ENCODE results near the gene KRTAP5-8. TPM values are rescaled to one million over a fixed set of nuclear protein-coding genes. Genes with fewer than 3 reads are reported as not detected.
"Not testable (repeated sequence)": the region's sequence is repeated elsewhere in the genome, so short reads cannot be mapped to it uniquely, and the experiment has no call there.

KRTAP5-8 gene
- total RNA-seq, 1 experiment from 2014 or later: not detected

DNA sequence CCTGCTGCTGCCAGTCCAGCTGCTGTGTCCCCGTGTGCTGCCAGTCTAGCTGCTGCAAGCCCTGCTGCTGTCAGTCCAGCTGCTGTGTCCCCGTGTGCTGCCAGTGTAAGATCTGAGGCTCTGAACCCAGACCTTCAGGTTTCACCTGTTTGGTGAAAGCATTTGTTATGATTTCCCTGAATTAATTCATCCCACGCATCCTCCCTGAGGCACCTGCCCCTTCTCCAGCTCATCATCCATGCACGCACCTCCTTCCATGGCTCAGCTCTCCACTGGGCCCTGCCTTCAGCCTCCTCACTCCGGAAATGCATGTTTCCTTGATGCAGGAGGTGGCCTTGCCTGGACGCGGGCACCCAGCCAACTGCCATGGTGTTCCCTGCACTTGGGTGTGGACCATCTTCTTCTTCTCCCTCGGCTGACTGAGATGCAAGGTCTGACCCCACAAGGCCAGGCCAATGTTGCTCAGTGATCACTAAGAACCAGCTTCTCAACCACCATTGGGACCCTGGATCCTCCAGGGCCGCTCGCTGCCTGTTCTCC is 28.3 kb downstream of the KRTAP5-8 start:
- no peaks in the 10 kb centered on the region for H3K79me2 ChIP-seq (ENCODE audit: insufficient read depth, low read length)
- TF ChIP-seq, protein P1, sequence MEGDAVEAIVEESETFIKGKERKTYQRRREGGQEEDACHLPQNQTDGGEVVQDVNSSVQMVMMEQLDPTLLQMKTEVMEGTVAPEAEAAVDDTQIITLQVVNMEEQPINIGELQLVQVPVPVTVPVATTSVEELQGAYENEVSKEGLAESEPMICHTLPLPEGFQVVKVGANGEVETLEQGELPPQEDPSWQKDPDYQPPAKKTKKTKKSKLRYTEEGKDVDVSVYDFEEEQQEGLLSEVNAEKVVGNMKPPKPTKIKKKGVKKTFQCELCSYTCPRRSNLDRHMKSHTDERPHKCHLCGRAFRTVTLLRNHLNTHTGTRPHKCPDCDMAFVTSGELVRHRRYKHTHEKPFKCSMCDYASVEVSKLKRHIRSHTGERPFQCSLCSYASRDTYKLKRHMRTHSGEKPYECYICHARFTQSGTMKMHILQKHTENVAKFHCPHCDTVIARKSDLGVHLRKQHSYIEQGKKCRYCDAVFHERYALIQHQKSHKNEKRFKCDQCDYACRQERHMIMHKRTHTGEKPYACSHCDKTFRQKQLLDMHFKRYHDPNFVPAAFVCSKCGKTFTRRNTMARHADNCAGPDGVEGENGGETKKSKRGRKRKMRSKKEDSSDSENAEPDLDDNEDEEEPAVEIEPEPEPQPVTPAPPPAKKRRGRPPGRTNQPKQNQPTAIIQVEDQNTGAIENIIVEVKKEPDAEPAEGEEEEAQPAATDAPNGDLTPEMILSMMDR (conservative IDR thresholded peaks at IDR 0.05): no peak
- H4K91ac ChIP-seq (ENCODE audit: insufficient read length, low read depth, low read length): no peak overlapping the region
- H3T11ph ChIP-seq (ENCODE audit: low read length): no peak overlapping the region
- H3K4me2 ChIP-seq (ENCODE audit: insufficient read depth, insufficient read length, low read length): no peak overlapping the region
- peaks cover 0 to 4% of the 10 kb centered on the region in 2 experiments; a peak in 1 of 5 replicates for H3K9me3 Mint-ChIP-seq
- no peak overlapping the region for H2BK20ac ChIP-seq (ENCODE audit: low read depth, low read length, poor library complexity, severe bottlenecking)
- H3K27me3 ChIP-seq (ENCODE audit: insufficient read depth, low read length): no peaks in the 10 kb centered on the region
- H3K79me1 ChIP-seq (ENCODE audit: insufficient read depth, low read depth, low read length, poor library complexity, severe bottlenecking): no peaks in the 10 kb centered on the region
- no peak overlapping the region for H3K23ac ChIP-seq (ENCODE audit: insufficient read length, low read depth, low read length)
- no peaks in the 10 kb centered on the region for H3K36me3 Mint-ChIP-seq (ENCODE audit: insufficient read depth in 1 of 3, low read depth in 3 of 3)
- H4K5ac ChIP-seq (ENCODE audit: insufficient read length, low read depth, low read length): no peak overlapping the region
- no peaks in the 10 kb centered on the region for H3K9me3 ChIP-seq (ENCODE audit: control insufficient read depth, low read depth, low read length)
- H3K56ac ChIP-seq (ENCODE audit: insufficient read length, low read depth, low read length): no peak overlapping the region
- no peak overlapping the region for H2BK12ac ChIP-seq (ENCODE audit: insufficient read length, low read depth, low read length)
- no peak overlapping the region for H3K4ac ChIP-seq (ENCODE audit: low read depth, low read length)
- no CpG with 5 or more reads among the region's 10 CpGs for WGBS (ENCODE audit: extremely low coverage, insufficient read length, low lambda C conversion rate)
- no peak overlapping the region for H2AFZ ChIP-seq (ENCODE audit: low read length)
- no peak overlapping the region for H4K8ac ChIP-seq (replicated peaks; ENCODE audit: insufficient read length, low read depth, low read length)
- no peak overlapping the region for H2AK5ac ChIP-seq (ENCODE audit: insufficient read length, low read length)
- H2BK120ac ChIP-seq (ENCODE audit: low read depth, low read length, poor library complexity, severe bottlenecking): no peak overlapping the region
- H3K23me2 ChIP-seq (ENCODE audit: insufficient read length, low read depth, low read length, poor library complexity, severe bottlenecking): no peaks in the 10 kb centered on the region
- H3K4me1 Mint-ChIP-seq: peaks cover 32% of the 10 kb centered on the region in 2 experiments
- DNase-seq: no peak
- peak overlapping the region in 1 of 3 experiments; percentile 53; a peak in 1 of 7 replicates for H3K27ac Mint-ChIP-seq
- H4K20me1 ChIP-seq (ENCODE audit: control insufficient read depth, insufficient read depth, insufficient read length): no peaks in the 10 kb centered on the region
- H2BK5ac ChIP-seq (ENCODE audit: insufficient read length, low read length): no peak overlapping the region
- no peak overlapping the region for H3K4me3 Mint-ChIP-seq
- peaks cover 30% of the 10 kb centered on the region for H3K27me3 Mint-ChIP-seq (ENCODE audit: low read depth)
- H3K14ac ChIP-seq (ENCODE audit: insufficient read depth, low read length): no peak overlapping the region
- H3K9ac ChIP-seq (ENCODE audit: extremely low read depth, insufficient read length, low read length): no peak overlapping the region
- no peaks in the 10 kb centered on the region; the same call in 1 of the 2 replicates for H3K4me1 ChIP-seq (ENCODE audit: insufficient read depth, low read length)
- H3K27ac ChIP-seq (ENCODE audit: insufficient read length, low read depth, low read length): no peak overlapping the region
- no peak overlapping the region for H3K18ac ChIP-seq (ENCODE audit: insufficient read length, low read depth, low read length)
- no peak overlapping the region for H2BK15ac ChIP-seq (ENCODE audit: low read depth, low read length)

DNA sequence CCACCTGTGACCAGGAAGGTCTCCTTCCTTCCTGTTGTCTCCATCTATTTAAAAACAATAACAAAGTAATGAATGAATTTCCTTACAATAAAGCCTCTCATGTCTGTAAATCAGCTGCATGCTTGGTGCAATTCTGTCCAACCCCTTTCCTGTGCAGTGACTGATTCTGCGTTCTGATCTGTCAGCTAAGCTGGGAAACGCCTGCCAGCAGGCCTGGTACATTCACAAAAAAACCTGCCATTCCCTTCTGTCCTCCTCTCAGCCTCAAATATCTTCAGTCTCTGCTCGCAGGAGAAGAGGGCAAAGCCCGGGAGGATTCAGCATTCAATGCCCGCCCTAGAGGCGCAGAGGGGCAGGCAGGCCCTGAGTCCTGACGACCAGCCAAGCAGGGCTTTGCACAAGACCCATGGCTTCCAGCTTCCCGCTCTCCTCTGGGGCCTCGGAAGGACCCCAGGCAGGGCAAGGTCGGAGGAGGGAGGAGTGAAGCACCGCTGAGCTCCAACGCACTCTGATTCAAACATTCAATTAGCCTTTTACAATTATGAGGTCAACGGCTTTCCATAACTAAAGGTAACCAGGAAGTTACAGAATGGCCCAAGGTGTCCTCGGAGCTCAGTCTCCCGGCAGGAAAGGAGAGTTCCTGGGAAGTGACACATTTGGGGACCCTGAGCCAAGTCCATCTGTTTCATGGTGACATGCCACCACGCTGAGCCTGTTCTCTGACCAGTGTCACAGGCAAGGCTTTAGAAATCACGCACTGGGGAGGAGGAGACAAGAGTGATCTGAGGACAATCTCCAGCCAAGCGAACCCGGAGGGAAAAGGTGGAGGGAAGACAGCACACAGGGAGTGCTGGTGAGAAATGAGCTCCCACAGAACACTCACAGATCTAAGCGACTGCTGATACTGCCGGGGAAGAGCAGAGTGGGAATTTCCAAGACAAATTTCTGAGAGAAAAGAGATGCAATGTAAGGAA is 29.1 kb downstream of the KRTAP5-8 start:
- not testable (repeated sequence) for H3K9me3 Mint-ChIP-seq; H3K27ac ChIP-seq (ENCODE audit: insufficient read length, low read depth, low read length); DNase-seq; H3K14ac ChIP-seq (ENCODE audit: insufficient read depth, low read length); H3K79me2 ChIP-seq (ENCODE audit: insufficient read depth, low read length); H3K9ac ChIP-seq (ENCODE audit: extremely low read depth, insufficient read length, low read length); H4K20me1 ChIP-seq (ENCODE audit: control insufficient read depth, insufficient read depth, insufficient read length); H4K8ac ChIP-seq (replicated peaks; ENCODE audit: insufficient read length, low read depth, low read length); H4K5ac ChIP-seq (ENCODE audit: insufficient read length, low read depth, low read length); H3K9me3 ChIP-seq (ENCODE audit: control insufficient read depth, low read depth, low read length); H3K27me3 ChIP-seq (ENCODE audit: insufficient read depth, low read length); H3K4ac ChIP-seq (ENCODE audit: low read depth, low read length); H3K36me3 Mint-ChIP-seq (ENCODE audit: insufficient read depth in 1 of 3, low read depth in 3 of 3); H2AFZ ChIP-seq (ENCODE audit: low read length); H2BK120ac ChIP-seq (ENCODE audit: low read depth, low read length, poor library complexity, severe bottlenecking); H3K79me1 ChIP-seq (ENCODE audit: insufficient read depth, low read depth, low read length, poor library complexity, severe bottlenecking); H2AK5ac ChIP-seq (ENCODE audit: insufficient read length, low read length); H3K4me1 ChIP-seq (ENCODE audit: insufficient read depth, low read length); H3K4me2 ChIP-seq (ENCODE audit: insufficient read depth, insufficient read length, low read length); H4K91ac ChIP-seq (ENCODE audit: insufficient read length, low read depth, low read length); H2BK15ac ChIP-seq (ENCODE audit: low read depth, low read length); H2BK20ac ChIP-seq (ENCODE audit: low read depth, low read length, poor library complexity, severe bottlenecking); H2BK12ac ChIP-seq (ENCODE audit: insufficient read length, low read depth, low read length); H3T11ph ChIP-seq (ENCODE audit: low read length); H2BK5ac ChIP-seq (ENCODE audit: insufficient read length, low read length); H3K56ac ChIP-seq (ENCODE audit: insufficient read length, low read depth, low read length); H3K4me3 Mint-ChIP-seq; H3K23ac ChIP-seq (ENCODE audit: insufficient read length, low read depth, low read length); H3K18ac ChIP-seq (ENCODE audit: insufficient read length, low read depth, low read length); H3K23me2 ChIP-seq (ENCODE audit: insufficient read length, low read depth, low read length, poor library complexity, severe bottlenecking)
- Mint-ChIP-seq H3K27ac (peak overlapping the region in 1 of 3 experiments; percentile 53; a peak in 1 of 7 replicates), H3K27me3 (ENCODE audit: low read depth) (peaks cover 29% of the 10 kb centered on the region), H3K4me1 (peaks cover 32% of the 10 kb centered on the region in 2 experiments)
- WGBS (ENCODE audit: extremely low coverage, insufficient read length, low lambda C conversion rate): no CpG with 5 or more reads among the region's 21 CpGs

Measured in H9 (cell line).